ENCODE data around the gene CUBN.

DNA sequence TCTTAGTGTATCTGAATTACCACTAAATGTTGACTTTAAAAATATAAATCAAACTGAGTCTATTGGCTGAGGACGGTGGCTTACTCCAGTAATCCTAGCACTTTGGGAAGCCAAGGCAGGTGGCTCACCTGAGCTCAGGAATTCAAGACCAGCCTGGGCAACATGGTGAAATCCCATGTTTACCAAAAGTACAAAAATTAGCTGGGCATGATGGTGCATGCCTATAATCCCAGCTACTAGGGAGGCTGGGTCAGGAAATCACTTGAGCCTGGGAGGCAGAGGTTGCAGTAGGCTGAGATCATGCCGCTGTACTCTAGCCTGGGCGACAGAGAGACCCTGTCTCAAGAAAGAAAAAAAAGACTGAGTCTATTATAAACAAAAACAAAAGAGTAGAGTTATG, 205.9 kb downstream of the CUBN start:
- TF ChIP-seq, protein P1, sequence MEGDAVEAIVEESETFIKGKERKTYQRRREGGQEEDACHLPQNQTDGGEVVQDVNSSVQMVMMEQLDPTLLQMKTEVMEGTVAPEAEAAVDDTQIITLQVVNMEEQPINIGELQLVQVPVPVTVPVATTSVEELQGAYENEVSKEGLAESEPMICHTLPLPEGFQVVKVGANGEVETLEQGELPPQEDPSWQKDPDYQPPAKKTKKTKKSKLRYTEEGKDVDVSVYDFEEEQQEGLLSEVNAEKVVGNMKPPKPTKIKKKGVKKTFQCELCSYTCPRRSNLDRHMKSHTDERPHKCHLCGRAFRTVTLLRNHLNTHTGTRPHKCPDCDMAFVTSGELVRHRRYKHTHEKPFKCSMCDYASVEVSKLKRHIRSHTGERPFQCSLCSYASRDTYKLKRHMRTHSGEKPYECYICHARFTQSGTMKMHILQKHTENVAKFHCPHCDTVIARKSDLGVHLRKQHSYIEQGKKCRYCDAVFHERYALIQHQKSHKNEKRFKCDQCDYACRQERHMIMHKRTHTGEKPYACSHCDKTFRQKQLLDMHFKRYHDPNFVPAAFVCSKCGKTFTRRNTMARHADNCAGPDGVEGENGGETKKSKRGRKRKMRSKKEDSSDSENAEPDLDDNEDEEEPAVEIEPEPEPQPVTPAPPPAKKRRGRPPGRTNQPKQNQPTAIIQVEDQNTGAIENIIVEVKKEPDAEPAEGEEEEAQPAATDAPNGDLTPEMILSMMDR (IDR thresholded peaks at IDR 0.05): no peak
- no peak for TF ChIP-seq POLR2A (IDR thresholded peaks at IDR 0.05)
